ENCODE measurements around the gene ETV6.

The ETV6 gene

GRCh38 chr12:11762723-11763326, 113.4 kb downstream of the ETV6 start:
- FAIRE-seq, result no peak

- no peak for FAIRE-seq
Measured at GRCh38 chr12:11763760-11764520, 114.5 kb downstream of the ETV6 start.

GRCh38 chr12:11764837-11765236, 115.4 kb downstream of the ETV6 start:
- FAIRE-seq, result no peak

- FAIRE-seq, result no peak
Measured at GRCh38 chr12:11765421-11765816, 115.9 kb downstream of the ETV6 start.

GRCh38 chr12:11765817-11766794, 116.6 kb downstream of the ETV6 start:
- FAIRE-seq, result no peak

- FAIRE-seq, result no peak
Measured at GRCh38 chr12:11767029-11767724, 117.7 kb downstream of the ETV6 start.

GRCh38 chr12:11767798-11768197, 118.3 kb downstream of the ETV6 start:
- FAIRE-seq, result no peak

GRCh38 chr12:11768233-11768965, 118.9 kb downstream of the ETV6 start:
- no peak for FAIRE-seq

GRCh38 chr12:11769723-11770514, 120.4 kb downstream of the ETV6 start:
- FAIRE-seq, result no peak

GRCh38 chr12:11771356-11771755, 121.9 kb downstream of the ETV6 start:
- no peak for FAIRE-seq

- no peak for FAIRE-seq
Measured at GRCh38 chr12:11771895-11772502, 122.5 kb downstream of the ETV6 start.

- FAIRE-seq, result no peak
Measured at GRCh38 chr12:11773889-11774677, 124.6 kb downstream of the ETV6 start.

GRCh38 chr12:11774821-11775220, 125.3 kb downstream of the ETV6 start:
- no peak for FAIRE-seq

- no peak for FAIRE-seq
Measured at GRCh38 chr12:11776316-11776715, 126.8 kb downstream of the ETV6 start.

GRCh38 chr12:11777451-11777850, 128.0 kb downstream of the ETV6 start:
- no peak for FAIRE-seq

GRCh38 chr12:11777962-11778361, 128.5 kb downstream of the ETV6 start:
- no peak for FAIRE-seq

- no peak for FAIRE-seq
Measured at GRCh38 chr12:11778713-11779685, 129.5 kb downstream of the ETV6 start.

GRCh38 chr12:11780521-11781101, 131.1 kb downstream of the ETV6 start:
- no peak for FAIRE-seq

Data from colon (tissue), 2 donors.